ENCODE data around the gene UQCC5.

UQCC5 gene

DNA sequence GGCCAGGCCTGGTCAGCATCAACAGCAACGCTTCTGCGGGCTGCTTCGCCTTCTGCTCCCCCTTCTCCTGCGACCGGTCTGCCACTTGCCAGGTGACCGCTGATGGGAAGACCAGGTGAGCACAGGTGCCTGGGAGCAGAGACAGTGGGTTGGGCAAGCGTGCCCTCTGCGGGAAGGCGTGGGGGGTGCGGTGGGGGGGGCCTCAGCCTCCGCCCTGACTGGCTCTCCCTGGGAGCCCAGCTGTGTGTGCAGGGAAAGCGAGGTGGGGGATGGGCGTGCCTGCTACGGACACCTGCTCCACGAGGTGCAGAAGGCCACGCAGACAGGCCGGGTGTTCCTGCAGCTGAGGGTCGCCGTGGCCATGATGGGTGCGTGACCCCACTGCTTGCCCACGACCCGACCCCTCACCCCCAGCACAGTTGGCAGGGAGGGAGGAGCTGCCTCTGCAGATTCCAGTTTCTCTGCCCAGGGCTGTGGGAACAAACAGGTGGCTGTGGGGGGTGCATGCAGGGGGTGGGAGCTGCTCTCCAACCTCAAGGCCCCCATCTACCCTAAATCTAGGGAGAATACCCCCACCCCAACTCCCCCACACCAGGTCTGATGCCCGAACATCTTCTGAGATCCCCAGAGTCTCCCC is 32.5 kb upstream of the UQCC5 start:
- no peak for DNase-seq (ENCODE audit: low read depth in 3 of 3)

DNA sequence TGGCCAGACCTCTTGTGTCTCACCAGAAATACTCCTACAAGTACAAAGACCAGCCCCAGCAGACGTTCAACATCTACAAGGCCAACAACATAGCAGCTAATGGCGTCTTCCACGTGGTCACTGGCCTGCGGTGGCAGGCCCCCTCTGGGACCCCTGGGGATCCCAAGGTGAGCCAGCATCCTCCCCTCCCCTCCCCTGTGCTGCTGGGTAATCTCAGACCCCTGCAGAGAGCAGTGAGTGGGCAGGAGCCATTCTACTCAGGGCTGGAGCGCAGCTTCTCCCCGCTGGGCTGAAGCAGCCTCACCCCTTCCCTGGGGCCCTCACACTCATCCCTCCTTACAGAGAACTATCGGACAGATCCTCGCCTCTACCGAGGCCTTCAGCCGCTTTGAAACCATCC is 31.4 kb upstream of the UQCC5 start:
- DNase-seq (ENCODE audit: low read depth in 3 of 3): no peak

DNA sequence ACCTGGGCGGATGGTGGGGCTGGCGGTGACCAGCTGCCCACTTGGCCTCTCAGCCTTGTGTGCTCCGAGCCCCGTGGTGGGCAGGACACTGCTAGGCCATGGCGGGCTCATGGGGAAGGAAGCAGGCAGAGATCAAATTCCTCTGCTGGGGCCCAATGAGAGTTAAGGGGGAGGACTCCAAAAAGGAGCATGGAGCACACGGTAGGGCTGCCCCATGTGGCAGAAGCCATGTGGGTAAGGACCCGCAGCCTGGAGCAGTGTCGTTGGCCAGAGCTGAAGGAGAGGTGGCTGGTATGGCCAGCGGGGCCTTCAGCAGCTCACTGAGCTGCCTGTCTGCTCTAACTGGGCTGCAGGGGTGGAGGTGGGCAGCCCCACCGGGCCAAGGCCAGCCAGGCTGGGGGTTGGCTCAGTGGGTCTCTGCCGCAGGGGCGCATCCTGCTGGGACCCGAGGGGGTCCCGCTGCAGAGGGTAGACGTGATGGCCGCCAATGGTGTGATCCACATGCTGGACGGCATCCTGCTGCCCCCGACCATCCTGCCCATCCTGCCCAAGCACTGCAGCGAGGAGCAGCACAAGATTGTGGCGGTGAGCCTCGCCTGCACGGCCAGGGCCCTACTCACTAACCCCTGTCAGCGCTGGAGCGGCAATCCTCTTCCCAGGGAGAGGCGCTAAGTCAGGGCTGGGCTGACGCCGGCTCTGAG is 30.0 kb upstream of the UQCC5 start:
- no peak for DNase-seq (ENCODE audit: low read depth in 3 of 3)

DNA sequence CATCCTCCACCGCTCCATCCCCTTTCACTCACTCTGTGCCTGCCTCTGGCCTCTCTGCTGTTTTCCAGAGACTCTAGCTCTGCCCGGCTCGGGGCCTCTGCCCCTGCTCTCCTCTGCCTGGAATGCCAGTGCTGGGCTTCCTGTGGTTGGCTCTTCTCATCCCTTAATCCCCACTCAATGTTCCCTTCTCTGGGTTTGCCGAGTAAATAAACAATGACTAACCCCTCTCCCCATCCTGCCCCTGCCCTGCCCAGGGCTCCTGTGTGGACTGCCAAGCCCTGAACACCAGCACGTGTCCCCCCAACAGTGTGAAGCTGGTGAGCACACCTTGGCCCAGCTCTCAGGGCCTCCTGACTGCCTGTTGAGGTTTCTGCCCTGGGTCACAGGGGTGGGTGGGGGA is 29.0 kb upstream of the UQCC5 start:
- no peak for DNase-seq (ENCODE audit: low read depth in 3 of 3)

DNA sequence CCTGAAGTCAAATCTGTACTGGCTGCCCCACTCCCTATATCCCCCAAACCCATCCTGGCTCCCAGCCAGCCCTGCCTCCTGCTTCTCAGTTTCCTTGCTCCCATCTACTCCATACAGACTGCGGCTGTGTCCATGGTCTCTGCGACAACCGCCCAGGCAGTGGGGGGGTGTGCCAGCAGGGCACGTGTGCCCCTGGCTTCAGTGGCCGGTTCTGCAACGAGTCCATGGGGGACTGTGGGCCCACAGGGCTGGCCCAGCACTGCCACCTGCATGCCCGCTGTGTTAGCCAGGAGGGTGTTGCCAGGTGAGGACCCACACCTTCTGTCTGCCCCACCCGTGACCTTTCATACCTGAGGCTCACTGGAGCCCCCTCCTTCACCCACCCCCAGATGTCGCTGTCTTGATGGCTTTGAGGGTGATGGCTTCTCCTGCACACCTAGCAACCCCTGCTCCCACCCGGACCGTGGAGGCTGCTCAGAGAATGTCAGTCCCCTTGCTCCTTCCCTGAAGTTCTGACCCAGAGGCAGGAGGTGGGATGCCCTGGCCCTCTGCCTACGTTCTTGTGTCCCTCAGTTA is 26.6 kb upstream of the UQCC5 start:
- DNase-seq (ENCODE audit: low read depth in 3 of 3): no peak

DNA sequence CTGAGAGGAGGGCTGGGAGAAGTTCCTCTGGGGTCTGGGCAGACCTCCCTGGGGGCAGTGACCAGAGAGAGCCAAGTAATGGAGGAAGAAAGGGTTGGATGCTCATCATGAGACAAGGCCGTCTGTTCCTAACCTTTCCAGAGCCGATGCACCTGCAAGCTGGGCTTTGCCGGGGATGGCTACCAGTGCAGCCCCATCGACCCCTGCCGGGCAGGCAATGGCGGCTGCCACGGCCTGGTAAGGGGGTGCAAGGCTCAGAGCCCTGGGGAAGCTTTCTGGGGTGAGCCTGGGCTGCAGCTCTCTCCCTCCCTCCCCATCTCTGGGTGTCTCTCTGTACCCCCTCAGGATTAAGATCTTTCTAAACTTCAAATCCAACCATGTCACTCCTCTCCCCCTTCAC is 24.9 kb upstream of the UQCC5 start:
- no peak for DNase-seq (ENCODE audit: low read depth in 3 of 3)

DNA sequence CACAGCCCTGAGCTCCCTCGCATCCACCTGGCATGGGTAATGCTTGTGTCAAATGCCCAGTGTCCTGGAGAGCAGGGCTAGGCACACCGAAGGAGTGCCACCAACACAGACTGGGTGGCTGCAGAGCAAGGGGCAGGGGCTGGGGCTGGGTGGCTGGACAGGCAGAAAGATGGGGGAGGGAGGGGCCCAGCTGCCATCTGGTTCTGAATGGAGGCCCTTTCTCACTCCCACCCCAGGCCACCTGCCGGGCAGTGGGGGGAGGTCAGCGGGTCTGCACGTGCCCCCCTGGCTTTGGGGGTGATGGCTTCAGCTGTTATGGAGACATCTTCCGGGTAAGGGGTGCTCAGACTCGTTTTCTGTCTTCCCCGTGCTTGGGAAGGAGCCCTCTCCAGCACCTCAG is 24.3 kb upstream of the UQCC5 start:
- no peak for DNase-seq (ENCODE audit: low read depth in 3 of 3)

DNA sequence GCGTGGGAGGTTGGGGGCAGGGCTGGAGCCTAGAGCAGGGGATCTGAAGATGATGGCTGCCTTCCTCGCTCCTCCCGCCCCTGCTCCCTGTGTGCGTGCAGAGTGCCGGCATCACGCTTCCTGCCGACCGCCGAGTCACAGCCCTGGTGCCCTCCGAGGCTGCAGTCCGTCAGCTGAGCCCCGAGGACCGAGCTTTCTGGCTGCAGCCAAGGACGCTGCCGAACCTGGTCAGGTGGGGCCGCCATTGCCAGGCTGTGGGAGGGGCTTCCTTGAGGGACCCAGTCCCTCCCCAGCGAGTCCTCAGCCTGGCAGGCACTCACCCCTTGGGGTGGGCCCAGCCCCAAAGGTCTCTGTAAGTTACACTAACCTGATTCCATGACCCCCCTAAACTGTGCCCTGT is 23.7 kb upstream of the UQCC5 start:
- no peak for DNase-seq (ENCODE audit: low read depth in 3 of 3)

DNA sequence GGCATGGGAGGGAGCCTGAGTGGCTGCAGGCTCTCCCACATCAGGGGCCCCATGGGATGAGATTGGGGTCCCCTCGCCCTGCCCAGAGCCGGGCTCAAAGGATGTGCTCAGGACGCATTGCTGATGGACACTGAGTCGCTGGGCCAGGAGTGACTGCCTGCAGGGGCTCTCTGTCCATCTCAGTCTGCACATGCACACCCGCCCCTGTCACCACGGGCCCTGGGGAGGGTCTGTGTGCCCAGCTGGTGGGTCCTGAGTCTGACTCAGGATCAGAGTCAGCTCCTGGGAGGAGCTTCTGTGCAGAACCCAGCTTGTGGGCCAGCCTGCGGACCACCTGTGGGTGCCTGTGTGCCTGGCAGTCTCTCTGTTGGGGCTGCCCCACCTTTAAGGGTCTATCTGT is 23.1 kb upstream of the UQCC5 start:
- no peak for DNase-seq (ENCODE audit: low read depth in 3 of 3)

DNA sequence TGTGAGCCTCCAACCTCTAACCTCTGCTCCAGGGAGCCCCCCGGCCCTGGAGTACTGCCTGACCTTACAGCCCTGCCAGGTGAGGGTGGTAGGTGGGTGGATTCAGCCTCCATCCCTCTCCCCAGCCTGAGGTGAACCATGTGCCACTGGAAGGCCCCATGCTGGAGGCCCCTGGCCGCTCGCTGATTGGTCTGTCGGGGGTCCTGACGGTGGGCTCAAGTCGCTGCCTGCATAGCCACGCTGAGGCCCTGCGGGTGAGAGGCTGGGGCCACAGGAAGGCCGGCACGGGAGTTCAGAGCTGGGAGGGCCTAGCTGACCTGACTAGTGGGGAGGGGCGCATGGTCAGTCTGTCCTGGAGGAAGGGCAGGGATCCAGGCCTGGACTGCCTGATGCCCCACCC is 21.8 kb upstream of the UQCC5 start:
- DNase-seq (ENCODE audit: low read depth in 3 of 3): no peak

DNA sequence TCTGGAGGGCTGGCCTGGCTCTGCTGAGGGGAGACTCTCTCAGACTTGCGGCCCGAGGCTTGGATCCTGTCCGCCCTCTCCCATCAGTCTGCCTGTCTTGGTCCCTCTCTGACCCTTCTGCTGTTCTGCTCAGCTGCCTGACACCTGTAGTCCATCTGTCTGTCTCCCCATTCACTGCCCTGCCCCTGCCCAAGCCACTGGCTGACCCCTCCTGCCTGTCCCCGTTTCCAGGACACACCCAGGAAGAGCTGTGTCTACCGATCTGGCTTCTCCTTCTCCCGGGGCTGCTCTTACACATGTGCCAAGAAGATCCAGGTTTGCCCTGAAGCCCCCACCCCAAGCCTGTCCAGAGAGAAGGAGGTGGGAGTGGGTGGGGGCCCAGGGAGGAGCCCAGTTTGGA is 21.2 kb upstream of the UQCC5 start:
- no peak for DNase-seq (ENCODE audit: low read depth in 3 of 3)

DNA sequence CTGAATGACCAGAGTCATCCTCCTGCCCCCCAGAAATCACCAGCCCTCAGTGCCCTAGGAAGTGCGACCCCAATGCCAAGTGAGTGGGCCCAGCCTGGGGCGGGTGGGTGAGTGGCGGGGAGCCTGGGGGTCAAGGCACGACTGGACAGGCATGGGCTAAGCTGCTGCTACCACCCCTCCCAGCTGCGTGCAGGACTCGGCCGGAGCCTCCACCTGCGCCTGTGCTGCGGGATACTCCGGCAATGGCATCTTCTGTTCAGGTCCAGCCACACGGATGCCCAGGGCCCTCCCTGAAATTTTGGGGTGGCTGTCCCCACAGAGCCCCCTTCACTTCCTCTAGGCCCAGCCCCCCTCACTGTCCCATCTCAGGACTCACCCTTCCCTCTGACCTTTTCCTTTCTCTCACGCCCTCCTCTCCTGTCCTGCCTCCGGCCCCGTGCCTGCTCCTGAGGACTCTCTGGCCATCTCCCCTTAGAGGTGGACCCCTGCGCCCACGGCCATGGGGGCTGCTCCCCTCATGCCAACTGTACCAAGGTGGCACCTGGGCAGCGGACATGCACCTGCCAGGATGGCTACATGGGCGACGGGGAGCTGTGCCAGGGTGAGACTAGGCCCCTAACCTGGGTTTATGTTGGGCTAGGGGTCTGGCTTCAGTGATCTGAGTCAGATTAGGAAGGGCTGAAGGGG is 19.8 kb upstream of the UQCC5 start:
- DNase-seq (ENCODE audit: low read depth in 3 of 3): no peak

DNA sequence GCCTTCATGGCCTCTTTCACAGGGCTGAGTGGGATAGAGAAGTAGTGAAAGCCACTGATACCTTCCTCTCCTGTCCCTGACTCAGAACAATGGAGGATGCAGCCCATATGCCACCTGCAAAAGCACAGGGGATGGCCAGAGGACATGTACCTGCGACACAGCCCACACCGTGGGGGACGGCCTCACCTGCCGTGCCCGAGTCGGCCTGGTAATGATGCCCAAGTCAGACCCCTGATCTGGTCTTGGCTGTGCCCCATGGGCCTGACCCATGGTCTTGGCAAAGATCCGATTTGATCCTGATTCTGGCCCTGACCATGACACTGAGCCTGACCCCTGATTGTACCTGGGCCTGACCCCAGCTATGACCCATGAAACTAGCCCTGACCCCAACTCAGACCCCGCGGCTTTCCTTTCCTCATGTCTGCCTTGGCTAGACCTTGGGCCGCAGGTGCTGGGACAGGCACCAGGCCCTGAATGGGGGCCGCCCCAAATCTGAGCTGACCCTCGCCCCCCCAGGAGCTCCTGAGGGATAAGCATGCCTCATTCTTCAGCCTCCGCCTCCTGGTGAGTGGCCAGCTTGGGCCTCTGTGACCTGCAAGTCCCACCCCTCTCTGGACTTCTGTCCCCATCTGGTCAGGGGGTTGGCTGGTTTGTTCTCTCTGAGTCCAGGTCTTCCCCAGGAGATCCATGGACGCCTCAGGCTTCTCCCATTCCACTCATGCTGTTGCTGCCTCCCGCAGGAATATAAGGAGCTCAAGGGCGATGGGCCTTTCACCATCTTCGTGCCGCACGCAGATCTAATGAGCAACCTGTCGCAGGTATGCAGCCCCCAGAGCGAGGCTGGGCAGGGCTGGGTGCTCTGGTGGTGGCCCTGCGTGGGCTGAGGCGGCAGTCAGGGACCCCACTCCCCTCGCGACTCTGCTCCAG is 18.3 kb upstream of the UQCC5 start:
- no peak for DNase-seq (ENCODE audit: low read depth in 3 of 3)

DNA sequence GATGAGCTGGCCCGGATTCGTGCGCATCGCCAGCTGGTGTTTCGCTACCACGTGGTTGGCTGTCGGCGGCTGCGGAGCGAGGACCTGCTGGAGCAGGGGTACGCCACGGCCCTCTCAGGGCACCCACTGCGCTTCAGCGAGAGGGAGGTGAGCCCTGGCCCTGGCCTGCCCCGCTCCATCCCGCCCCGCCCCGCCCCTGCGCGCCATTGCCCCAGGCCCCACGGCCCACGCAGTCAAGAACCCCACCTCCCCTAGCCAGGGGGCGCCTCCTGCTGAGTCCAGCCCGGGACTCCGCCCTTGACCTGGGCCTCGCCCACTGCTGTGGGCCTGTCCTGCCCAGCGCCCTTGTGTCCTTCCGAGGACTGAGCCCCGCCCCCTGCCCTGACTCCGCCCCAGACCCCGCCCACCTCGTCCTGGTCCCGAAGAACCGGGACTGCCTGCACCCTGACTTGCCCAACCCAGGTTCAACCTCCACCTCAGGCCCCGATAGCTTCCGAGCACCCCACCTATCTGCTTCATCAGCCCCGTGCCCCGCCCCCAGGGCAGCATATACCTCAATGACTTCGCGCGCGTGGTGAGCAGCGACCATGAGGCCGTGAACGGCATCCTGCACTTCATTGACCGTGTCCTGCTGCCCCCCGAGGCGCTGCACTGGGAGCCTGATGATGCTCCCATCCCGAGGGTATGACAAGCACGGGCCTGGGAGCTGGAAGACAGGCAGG is 17.5 kb upstream of the UQCC5 start:
- DNase-seq (ENCODE audit: low read depth in 3 of 3): no peak

DNA sequence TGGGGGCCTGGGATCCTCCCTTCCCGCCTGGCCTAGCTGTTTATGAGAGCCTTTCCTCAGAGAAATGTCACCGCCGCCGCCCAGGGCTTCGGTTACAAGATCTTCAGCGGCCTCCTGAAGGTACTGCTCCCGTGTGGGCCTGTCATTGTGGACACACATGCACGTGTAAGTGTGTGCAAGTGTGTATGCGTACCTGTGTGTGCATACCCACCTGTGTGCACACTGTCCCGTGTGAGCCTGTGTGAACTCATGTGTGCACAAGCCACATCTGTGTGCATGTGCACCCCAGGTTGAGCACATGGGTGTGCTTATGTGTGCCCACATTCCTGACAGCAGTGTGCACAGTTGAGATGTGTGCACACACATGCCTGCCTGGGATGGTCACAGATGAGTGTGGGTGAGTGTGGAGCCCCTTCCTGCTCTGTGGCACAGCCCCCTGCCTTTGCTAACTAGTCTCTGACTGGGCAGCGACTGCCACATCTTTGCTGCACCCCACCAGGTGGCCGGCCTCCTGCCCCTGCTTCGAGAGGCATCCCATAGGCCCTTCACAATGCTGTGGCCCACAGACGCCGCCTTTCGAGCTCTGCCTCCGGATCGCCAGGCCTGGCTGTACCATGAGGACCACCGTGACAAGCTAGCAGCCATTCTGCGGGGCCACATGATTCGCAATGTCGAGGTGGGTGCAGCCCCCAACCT is 16.8 kb upstream of the UQCC5 start:
- no peak for DNase-seq (ENCODE audit: low read depth in 3 of 3)

DNA sequence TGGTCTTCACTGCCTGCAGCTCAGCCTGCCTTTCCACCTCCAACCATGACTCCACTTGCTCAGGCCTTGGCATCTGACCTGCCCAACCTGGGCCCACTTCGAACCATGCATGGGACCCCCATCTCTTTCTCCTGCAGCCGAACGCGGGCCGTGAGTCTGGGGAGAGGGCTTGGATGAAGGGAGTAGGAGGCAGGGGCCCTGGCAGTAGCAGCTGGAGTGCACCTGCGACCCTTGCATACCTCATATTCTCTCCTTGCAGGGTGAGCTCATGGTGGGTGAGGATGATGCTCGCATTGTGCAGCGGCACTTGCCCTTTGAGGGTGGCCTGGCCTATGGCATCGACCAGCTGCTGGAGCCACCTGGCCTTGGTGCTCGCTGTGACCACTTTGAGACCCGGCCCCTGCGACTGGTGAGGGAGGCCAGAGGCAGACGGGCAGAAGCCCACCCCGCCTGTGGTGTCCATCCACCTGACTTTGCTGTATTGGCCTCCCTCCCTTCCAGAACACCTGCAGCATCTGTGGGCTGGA is 16.2 kb upstream of the UQCC5 start:
- DNase-seq (ENCODE audit: low read depth in 3 of 3): no peak

DNA sequence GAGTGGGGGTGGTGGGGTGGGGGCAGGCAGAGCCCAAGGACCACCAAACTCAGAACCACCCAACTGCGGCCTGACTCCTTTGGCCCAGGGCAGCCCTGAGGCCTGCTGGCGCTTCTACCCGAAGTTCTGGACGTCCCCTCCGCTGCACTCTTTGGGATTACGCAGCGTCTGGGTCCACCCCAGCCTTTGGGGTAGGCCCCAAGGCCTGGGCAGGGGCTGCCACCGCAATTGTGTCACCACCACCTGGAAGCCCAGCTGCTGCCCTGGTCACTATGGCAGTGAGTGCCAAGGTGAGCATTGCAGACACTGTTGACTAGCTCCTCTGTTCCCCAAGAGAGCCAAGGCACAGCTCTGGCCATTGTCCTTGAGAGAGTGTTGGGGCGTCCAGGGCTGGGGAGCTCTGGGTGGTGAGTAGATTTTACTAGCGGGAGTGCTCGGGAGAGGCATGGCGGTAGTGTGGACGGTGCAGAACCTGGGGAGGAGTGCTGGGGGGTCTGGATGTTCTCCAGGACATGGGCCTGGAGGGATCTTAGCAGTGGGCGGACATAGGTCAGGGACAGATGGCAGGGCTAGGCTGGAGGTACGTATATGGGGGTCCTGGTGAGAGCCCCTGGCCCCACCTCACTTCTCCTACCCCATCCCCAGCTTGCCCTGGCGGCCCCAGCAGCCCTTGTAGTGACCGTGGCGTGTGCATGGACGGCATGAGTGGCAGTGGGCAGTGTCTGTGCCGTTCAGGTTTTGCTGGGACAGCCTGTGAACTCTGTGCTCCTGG is 15.5 kb upstream of the UQCC5 start:
- no peak for DNase-seq (ENCODE audit: low read depth in 3 of 3)

DNA sequence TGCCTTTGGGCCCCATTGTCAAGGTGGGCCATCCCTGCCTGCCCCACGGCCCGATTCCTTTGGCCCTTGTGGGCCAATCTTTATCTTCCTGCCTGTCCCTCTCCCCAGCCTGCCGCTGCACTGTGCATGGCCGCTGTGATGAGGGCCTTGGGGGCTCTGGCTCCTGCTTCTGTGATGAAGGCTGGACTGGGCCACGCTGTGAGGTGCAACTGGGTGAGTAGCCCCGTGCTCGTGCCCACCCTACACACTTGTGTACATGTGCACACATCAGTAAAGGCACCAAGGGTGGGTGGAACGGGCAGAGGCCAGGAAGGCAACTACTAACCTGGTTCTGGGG is 14.9 kb upstream of the UQCC5 start:
- DNase-seq (ENCODE audit: low read depth in 3 of 3): no peak

DNA sequence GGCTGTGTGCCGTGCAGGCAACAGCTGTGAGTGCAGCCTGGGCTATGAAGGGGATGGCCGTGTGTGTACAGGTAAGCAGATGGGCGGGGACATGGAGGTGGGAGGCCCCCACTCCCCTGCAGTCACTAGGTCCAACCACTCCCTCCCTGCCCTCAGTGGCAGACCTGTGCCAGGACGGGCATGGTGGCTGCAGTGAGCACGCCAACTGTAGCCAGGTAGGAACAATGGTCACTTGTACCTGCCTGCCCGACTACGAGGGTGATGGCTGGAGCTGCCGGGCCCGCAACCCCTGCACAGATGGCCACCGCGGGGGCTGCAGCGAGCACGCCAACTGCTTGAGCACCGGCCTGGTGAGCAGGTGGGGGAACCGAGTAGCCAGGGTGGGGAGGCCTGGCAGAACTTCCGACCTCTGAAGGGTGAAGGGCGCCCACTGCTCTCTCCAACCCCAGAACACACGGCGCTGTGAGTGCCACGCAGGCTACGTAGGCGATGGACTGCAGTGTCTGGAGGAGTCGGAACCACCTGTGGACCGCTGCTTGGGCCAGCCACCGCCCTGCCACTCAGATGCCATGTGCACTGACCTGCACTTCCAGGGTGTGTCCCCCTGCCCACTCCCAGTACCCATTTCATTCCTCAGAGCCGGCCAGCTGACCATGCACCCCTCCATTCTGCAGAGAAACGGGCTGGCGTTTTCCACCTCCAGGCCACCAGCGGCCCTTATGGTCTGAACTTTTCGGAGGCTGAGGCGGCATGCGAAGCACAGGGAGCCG is 14.3 kb upstream of the UQCC5 start:
- DNase-seq (ENCODE audit: low read depth in 3 of 3): no peak

Data from stimulated activated CD4-positive, alpha-beta T cell treated with anti-CD3 and anti-CD28 coated beads, TNF-alpha, amount 100 ng/mL, for 48 hours (primary cell).